ENCODE measurements around the gene MYO18A.

MYO18A gene

DNA sequence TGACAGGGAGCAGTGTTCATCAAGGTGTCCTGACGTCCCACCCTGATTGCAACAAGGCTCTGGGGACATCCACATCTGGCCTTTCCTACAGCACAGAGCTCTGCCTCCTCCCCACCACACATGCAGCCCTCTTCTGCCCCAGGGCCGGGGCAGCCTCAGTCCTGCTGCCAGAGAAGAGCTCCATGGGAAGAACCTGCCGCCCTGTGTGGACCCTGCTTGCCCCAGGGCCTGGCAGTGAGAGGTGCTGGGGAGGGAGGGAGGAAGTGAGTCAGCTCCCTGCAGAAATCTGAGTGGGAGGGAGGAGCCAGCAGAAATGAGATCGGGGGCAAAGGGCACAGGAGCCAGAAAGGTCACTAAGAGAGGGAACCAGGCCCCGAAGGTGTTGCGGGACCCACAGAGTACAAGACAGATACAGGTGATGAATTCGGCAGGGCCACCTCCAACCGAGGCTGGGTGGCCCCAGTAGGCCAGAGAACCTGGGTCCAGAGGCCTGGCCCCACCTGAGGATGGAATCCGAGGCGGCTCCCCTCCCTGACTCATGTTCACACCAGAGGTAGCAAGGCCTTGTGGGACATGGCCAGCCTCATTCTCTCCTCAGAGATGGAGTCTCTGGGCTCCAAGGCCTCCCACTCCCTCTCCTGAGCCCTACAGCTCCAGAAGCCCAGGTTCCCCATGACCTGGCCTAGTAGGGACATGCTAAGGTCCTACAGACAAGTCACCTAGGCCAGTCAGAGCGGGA lies 24.8 kb downstream of the MYO18A start:
- peak; percentile 55 for DNase-seq (ENCODE audit: low read depth)
- TF ChIP-seq, protein P1, sequence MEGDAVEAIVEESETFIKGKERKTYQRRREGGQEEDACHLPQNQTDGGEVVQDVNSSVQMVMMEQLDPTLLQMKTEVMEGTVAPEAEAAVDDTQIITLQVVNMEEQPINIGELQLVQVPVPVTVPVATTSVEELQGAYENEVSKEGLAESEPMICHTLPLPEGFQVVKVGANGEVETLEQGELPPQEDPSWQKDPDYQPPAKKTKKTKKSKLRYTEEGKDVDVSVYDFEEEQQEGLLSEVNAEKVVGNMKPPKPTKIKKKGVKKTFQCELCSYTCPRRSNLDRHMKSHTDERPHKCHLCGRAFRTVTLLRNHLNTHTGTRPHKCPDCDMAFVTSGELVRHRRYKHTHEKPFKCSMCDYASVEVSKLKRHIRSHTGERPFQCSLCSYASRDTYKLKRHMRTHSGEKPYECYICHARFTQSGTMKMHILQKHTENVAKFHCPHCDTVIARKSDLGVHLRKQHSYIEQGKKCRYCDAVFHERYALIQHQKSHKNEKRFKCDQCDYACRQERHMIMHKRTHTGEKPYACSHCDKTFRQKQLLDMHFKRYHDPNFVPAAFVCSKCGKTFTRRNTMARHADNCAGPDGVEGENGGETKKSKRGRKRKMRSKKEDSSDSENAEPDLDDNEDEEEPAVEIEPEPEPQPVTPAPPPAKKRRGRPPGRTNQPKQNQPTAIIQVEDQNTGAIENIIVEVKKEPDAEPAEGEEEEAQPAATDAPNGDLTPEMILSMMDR (IDR thresholded peaks at IDR 0.05; ENCODE audit: low read length, missing control alignments), result no peak
- no peak overlapping the region for H3K4me3 ChIP-seq (replicated peaks; ENCODE audit: low read depth, low read length)

DNA sequence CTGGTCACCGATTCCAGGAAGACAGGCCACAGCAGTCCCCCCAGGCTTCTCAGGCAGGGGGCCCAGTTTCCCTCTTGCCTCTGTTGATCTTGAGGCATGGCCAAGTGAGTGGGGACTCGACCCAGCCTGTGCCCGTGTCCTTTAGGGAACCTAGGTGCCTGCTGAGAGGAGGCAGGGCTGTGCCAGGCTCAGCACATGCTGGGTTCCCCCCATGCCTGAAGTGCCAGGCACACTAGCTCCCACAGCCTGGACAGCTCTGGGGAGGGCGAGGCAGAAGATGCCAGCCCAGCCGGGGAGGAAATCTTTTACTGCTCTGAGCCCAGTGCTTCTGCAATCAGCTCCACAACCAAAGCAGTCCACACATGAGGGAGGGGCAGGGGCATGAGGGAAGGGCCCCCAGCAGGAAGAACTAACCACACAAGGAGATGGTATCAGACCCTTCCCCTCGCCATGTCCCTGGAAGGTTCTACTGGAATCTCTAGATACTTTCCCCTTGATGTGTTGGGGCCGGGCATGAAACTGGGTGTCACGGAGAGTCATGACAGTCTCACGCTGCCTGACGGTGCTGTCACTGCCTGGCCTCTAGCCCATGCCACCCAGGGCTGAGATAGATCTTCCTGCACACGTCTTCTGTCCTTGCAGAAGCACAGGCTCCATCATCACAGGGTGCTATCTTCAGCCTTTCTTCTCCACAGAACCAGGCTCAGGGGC lies 25.5 kb downstream of the MYO18A start:
- DNase-seq (ENCODE audit: low read depth), result no peak
- TF ChIP-seq, protein P1 (IDR thresholded peaks at IDR 0.05; ENCODE audit: low read length, missing control alignments), result no peak
- no peak overlapping the region for H3K4me3 ChIP-seq (replicated peaks; ENCODE audit: low read depth, low read length)

DNA sequence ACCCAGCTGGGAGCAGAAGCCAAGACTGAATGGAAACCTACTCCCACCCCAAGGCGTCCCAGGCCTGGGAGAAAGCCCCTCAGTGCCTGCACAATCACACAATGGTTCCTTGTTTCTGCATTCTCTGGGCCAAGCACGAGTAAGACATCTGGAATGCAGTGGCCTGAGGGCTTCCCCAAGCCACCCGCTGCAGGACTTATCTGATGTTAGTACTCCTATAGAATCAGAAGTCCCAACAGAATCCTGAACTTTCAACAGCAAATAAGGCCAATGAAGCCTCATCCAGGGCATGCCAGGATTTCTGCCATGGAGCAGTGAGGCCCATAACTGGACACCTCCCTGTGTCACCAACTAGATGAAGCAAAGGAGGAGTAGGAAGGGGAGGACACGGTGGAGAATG lies 28.6 kb downstream of the MYO18A start:
- TF ChIP-seq, protein P1 (IDR thresholded peaks at IDR 0.05; ENCODE audit: low read length, missing control alignments), result no peak
- peak; percentile 74 for DNase-seq (ENCODE audit: low read depth)
- H3K4me3 ChIP-seq (replicated peaks; ENCODE audit: low read depth, low read length), result no peak overlapping the region

DNA sequence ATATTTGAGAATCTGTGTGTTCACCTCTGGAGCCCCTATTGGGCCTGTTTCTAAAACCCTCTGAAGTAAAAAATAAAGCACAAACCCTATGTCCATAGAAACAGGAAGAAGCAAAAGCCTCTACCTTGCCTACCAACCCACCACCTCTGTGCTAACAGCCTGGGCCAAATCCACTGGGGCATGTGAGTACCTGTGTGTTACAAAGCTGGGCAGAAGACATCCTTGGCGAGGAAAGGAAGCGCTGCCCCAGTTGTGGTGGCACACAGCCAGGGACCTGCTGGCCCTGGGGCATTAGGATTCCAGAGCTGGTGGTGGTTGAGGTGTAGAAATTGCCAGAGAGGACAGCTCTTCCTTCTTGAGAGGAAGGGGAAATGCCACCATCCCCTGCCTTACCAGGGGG lies 30.0 kb downstream of the MYO18A start:
- no peak overlapping the region for H3K4me3 ChIP-seq (replicated peaks; ENCODE audit: low read depth, low read length)
- TF ChIP-seq, protein P1 (IDR thresholded peaks at IDR 0.05; ENCODE audit: low read length, missing control alignments), result no peak
- no peak for DNase-seq (ENCODE audit: low read depth)

DNA sequence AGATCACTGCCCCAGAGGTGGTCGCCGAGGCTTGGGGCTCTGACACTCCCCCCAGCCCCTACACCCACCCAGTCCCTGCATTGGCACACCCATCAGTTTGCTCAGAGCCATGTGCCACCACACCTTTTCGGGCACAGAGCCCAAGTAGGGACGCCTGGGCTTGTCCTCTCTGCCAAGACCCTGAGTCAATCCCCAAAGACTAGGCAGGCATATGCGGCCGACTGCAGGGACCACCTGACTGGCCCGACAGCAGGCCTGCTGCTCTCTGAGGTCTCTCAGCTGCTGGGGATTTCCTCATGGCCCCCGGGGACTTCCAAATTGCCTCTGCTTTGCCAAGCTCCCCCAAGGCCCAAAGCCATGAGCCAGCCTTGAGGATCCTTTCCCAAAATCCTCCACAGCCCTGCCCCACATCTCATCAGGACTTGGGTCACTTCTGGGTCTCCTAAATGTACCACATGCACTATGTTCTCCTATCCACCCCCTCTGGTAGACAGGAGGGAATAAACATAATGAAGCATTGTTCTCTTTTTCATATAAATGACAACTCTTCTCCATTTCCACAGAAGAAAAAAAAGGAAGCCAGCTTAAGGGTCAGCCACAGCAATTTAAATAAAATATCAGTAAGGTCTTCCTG lies 30.6 kb downstream of the MYO18A start:
- TF ChIP-seq, protein P1 (IDR thresholded peaks at IDR 0.05; ENCODE audit: low read length, missing control alignments), result no peak
- DNase-seq (ENCODE audit: low read depth), result peak; percentile 64
- H3K4me3 ChIP-seq (replicated peaks; ENCODE audit: low read depth, low read length), result peak overlapping the region; percentile 50

DNA sequence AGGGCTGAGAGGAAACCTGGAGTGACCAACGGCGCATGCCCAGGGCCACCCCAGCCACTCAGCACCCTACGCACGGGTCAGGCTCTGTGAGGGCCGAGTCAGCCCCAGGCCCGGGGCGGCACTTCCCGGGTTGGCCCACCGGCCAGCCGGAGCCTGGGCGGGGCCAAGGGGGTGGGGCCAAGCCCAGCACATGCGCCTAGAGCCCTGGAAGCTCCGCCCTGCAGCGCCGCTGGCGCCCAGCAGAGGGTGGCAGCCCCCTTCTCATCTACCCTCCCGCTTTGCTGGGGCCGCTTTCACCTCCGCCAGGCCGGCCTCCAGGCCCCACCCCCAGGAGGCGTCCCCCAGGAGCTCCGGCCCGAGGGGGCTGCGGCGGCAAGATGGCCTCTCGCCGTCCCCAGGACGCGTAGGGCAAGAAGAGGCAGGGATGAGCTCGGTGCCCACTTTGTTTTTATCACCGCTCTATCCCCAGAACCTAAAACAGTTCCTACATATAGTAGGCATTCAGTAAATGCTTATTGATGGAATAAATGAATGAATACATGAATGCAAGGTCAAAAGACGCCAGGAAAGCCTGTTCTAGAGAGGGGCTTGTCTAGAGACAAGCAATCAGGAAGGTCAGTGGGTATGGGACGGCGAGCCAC lies 31.3 kb downstream of the MYO18A start:
- TF ChIP-seq, protein P1 (IDR thresholded peaks at IDR 0.05; ENCODE audit: low read length, missing control alignments), result peak; percentile 72
- H3K4me3 ChIP-seq (replicated peaks; ENCODE audit: low read depth, low read length), result peak overlapping the region; percentile 50
- peak; percentile 93 for DNase-seq (ENCODE audit: low read depth)
